K562 (cell line): ENCODE data around the gene PREX1. TPM values are rescaled to one million over a fixed set of nuclear protein-coding genes. Genes with fewer than 3 reads are reported as not detected.
A peak's percentile ranks its signal among the peaks of the same experiment; 100 is the strongest.

Experiments used
- ARID1B ChIP-seq: fragments of 450-650 bp; IDR thresholded peaks from 2 replicates; pipeline ENCODE4 v1.6.1; 2016; ENCODE audit warnings: antibody characterized with exemption, mild to moderate bottlenecking, inconsistent platforms
- ETS2 ChIP-seq: IDR thresholded peaks from 2 replicates; pipeline ENCODE4 v1.6.1; 2016; ENCODE audit warnings: borderline replicate concordance, missing genetic modification characterization, mild to moderate bottlenecking, moderate library complexity, missing compliant biosample characterization; ENCODE audit not compliant: poor library complexity, severe bottlenecking
- HMG20B ChIP-seq: fragments of 250-450 bp; sonication (Bioruptor Pico); IDR thresholded peaks from 2 replicates; pipeline ENCODE4 v1.5.0; 2021; ENCODE audit warnings: mild to moderate bottlenecking
- HNRNPK ChIP-seq: fragments of 200-400 bp; formaldehyde crosslinking; IDR thresholded peaks from one replicate; pipeline ENCODE4 v1.6.1; 2018; ENCODE audit warnings: mild to moderate bottlenecking, low read depth, low read length; ENCODE audit not compliant: poor library complexity, severe bottlenecking
- MEF2A ChIP-seq: IDR thresholded peaks from 2 replicates; pipeline ENCODE4 v1.6.1; 2011; ENCODE audit warnings: low read depth, mild to moderate bottlenecking, low read length, moderate library complexity; ENCODE audit not compliant: control insufficient read depth
- PPARD ChIP-seq: fragments of 250-450 bp; sonication (Bioruptor Pico); IDR thresholded peaks from 2 replicates; pipeline ENCODE4 v1.8.0; 2022; ENCODE audit warnings: inconsistent platforms, mild to moderate bottlenecking, moderate library complexity
- SMAD2 ChIP-seq: fragments of 150-350 bp; IDR thresholded peaks from 2 replicates; pipeline ENCODE4 v1.6.1; 2014; ENCODE audit warnings: low read depth, mild to moderate bottlenecking, low read length
- TCF3 ChIP-seq: sonication (generic); formaldehyde crosslinking; IDR thresholded peaks from 2 replicates; pipeline ENCODE4 v1.4.0; 2020; ENCODE audit warnings: mild to moderate bottlenecking, missing genetic modification reagents
- ZNF717 ChIP-seq: fragments of 250-450 bp; sonication (Bioruptor Pico); IDR thresholded peaks from 2 replicates; pipeline ENCODE4 v1.5.0; 2021
- polyA plus RNA-seq, 8 experiments: library from polyadenylated mRNA; depleted of rRNA in 4 of 8; stranded (reverse) in 5 of 8; unstranded in 3 of 8; fragments of >200 nt; fragmentation: Nextera tagmentation in 2 of 8; fragmentation: Illumina TruSeq in 1 of 8; extraction: Ambion mirVana in 2 of 8; extraction: Trizol in 1 of 8; gene quantifications; 2 replicates each; pipeline versions ENCODE4 v1.2.1 to v1.2.3, GENCODE V29; 2011 to 2014; ENCODE audit warnings: inconsistent platforms in 1 of 8, missing spikeins in 1 of 8
- total RNA-seq, 7 experiments: library from RNA; depleted of rRNA in 6 of 7; stranded (reverse); fragments of >200 nt in 6 of 7; fragmentation: Illumina TruSeq in 2 of 7; extraction: Trizol in 2 of 7; gene quantifications; 2 replicates each; pipeline versions ENCODE4 v1.2.1 to v1.2.3, GENCODE V29; 2011 to 2021; ENCODE audit warnings: low replicate concordance in 1 of 7
- TF ChIP-seq, protein P1 (sequence below), 2 experiments: fragments of 450-650 bp; formaldehyde crosslinking in 1 of 2; IDR thresholded peaks; 2 replicates each; pipeline versions ENCODE4 v1.4.0 to v1.6.1; 2014 to 2020; ENCODE audit warnings: mild to moderate bottlenecking in 2 of 2, borderline replicate concordance in 1 of 2, low read depth in 1 of 2
- TF ChIP-seq, protein P2 (sequence below): fragments of 450-650 bp; formaldehyde crosslinking; IDR thresholded peaks from 2 replicates; pipeline ENCODE4 v1.4.0; 2020; ENCODE audit warnings: mild to moderate bottlenecking, moderate library complexity
- TF ChIP-seq, protein P3 (sequence below): sonication (generic); formaldehyde crosslinking; IDR thresholded peaks from 2 replicates; pipeline ENCODE4 v1.8.1; 2023; ENCODE audit warnings: missing genetic modification reagents, mild to moderate bottlenecking, borderline replicate concordance

PREX1 gene
- total and polyA plus RNA-seq, 9 of the 15 experiments (the other 6 are each of a cell fraction or from before 2014, with no cell fraction given): 0.37 to 10.4 (median 4.8) TPM

DNA sequence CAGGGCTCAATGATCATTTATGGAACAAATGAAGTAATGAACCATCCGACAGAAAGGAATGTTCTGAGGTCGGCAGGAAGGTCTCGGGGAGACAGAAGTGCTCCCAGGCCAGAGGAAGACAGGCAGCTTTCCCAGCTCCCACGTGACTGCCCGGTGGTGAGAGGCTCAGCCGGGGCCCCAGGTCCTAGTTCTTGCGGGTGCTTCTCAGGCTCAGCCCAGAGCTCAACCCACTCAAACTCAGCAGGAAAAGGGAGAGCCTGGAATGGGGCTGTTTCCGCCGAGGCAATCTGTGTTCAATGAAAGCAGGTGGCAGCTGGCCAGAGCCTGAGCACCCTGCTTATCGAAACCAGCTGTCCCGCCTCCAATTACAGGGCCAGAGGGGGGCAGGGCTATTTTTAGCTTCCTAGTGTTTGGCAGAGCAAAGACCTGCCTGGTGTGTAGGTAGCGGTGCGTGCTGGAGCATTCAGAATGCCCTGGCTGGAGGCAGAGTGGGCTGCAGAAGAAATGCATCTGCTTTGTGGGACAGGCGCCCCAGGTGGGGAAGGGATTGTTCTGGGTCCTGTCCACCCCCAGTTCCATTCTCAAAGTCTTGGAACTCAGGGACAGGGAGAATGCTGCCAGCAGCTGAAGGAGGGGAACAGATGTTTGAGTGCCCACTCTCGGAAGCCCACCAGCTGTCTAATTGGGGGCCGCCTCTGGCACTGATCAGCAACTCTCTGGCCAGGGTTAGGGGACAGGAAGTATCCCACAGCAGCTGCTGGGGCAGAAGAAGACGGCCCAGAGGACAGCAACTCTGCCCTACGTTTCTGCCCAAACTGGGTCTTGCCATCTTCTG is 145.1 kb downstream of the PREX1 start (continued):
- TF ChIP-seq, protein P1, sequence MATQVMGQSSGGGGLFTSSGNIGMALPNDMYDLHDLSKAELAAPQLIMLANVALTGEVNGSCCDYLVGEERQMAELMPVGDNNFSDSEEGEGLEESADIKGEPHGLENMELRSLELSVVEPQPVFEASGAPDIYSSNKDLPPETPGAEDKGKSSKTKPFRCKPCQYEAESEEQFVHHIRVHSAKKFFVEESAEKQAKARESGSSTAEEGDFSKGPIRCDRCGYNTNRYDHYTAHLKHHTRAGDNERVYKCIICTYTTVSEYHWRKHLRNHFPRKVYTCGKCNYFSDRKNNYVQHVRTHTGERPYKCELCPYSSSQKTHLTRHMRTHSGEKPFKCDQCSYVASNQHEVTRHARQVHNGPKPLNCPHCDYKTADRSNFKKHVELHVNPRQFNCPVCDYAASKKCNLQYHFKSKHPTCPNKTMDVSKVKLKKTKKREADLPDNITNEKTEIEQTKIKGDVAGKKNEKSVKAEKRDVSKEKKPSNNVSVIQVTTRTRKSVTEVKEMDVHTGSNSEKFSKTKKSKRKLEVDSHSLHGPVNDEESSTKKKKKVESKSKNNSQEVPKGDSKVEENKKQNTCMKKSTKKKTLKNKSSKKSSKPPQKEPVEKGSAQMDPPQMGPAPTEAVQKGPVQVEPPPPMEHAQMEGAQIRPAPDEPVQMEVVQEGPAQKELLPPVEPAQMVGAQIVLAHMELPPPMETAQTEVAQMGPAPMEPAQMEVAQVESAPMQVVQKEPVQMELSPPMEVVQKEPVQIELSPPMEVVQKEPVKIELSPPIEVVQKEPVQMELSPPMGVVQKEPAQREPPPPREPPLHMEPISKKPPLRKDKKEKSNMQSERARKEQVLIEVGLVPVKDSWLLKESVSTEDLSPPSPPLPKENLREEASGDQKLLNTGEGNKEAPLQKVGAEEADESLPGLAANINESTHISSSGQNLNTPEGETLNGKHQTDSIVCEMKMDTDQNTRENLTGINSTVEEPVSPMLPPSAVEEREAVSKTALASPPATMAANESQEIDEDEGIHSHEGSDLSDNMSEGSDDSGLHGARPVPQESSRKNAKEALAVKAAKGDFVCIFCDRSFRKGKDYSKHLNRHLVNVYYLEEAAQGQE (IDR thresholded peaks at IDR 0.05; ENCODE audit: borderline replicate concordance): peak; percentile 32; the same call in 1 of the 2 replicates
- TF ChIP-seq, protein P1 (CRISPR knock-in tag; IDR thresholded peaks at IDR 0.05; ENCODE audit: low read depth): no peak
- TF ChIP-seq TCF3: peak; percentile 76
- no peak for TF ChIP-seq SMAD2
- TF ChIP-seq, protein P2, sequence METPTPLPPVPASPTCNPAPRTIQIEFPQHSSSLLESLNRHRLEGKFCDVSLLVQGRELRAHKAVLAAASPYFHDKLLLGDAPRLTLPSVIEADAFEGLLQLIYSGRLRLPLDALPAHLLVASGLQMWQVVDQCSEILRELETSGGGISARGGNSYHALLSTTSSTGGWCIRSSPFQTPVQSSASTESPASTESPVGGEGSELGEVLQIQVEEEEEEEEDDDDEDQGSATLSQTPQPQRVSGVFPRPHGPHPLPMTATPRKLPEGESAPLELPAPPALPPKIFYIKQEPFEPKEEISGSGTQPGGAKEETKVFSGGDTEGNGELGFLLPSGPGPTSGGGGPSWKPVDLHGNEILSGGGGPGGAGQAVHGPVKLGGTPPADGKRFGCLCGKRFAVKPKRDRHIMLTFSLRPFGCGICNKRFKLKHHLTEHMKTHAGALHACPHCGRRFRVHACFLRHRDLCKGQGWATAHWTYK: no peak
- no peak for TF ChIP-seq HMG20B (CRISPR knock-in tag)
- TF ChIP-seq ZNF717 (CRISPR knock-in tag): no peak
- TF ChIP-seq HNRNPK: no peak
- TF ChIP-seq ARID1B: peak; percentile 57; the same call in 1 of the 2 replicates
- TF ChIP-seq PPARD (CRISPR knock-in tag): no peak
- TF ChIP-seq, protein P3, sequence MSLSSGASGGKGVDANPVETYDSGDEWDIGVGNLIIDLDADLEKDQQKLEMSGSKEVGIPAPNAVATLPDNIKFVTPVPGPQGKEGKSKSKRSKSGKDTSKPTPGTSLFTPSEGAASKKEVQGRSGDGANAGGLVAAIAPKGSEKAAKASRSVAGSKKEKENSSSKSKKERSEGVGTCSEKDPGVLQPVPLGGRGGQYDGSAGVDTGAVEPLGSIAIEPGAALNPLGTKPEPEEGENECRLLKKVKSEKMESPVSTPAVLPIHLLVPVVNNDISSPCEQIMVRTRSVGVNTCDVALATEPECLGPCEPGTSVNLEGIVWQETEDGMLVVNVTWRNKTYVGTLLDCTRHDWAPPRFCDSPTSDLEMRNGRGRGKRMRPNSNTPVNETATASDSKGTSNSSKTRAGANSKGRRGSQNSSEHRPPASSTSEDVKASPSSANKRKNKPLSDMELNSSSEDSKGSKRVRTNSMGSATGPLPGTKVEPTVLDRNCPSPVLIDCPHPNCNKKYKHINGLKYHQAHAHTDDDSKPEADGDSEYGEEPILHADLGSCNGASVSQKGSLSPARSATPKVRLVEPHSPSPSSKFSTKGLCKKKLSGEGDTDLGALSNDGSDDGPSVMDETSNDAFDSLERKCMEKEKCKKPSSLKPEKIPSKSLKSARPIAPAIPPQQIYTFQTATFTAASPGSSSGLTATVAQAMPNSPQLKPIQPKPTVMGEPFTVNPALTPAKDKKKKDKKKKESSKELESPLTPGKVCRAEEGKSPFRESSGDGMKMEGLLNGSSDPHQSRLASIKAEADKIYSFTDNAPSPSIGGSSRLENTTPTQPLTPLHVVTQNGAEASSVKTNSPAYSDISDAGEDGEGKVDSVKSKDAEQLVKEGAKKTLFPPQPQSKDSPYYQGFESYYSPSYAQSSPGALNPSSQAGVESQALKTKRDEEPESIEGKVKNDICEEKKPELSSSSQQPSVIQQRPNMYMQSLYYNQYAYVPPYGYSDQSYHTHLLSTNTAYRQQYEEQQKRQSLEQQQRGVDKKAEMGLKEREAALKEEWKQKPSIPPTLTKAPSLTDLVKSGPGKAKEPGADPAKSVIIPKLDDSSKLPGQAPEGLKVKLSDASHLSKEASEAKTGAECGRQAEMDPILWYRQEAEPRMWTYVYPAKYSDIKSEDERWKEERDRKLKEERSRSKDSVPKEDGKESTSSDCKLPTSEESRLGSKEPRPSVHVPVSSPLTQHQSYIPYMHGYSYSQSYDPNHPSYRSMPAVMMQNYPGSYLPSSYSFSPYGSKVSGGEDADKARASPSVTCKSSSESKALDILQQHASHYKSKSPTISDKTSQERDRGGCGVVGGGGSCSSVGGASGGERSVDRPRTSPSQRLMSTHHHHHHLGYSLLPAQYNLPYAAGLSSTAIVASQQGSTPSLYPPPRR (CRISPR knock-in tag): no peak
- no peak for TF ChIP-seq ETS2 (tag)
- peak; percentile 95 for TF ChIP-seq MEF2A
